ENCODE results near the gene RAB10. TPM values are rescaled to one million over a fixed set of nuclear protein-coding genes. Genes with fewer than 3 reads are reported as not detected.
"Not testable (repeated sequence)": the region's sequence is repeated elsewhere in the genome, so short reads cannot be mapped to it uniquely, and the experiment has no call there.

RAB10 gene
- total RNA-seq, 3 donors from 2014 or later = 82.6 to 101 (median 100) TPM

GRCh38 chr2:25993049-25993448, 40.8 kb upstream of the RAB10 start:
- no peaks in the 10 kb centered on the region for H3K4me1 ChIP-seq

GRCh38 chr2:25994509-25994908, 39.4 kb upstream of the RAB10 start:
- Histone ChIP-seq H3K27ac (no peak overlapping the region), H3K27me3 (no peaks in the 10 kb centered on the region), H3K36me3 (no peaks in the 10 kb centered on the region), H3K4me1 (no peaks in the 10 kb centered on the region), H3K4me3 (no peak overlapping the region), H3K9me3 (no peaks in the 10 kb centered on the region)
- no peak for TF ChIP-seq CTCF (IDR thresholded peaks at IDR 0.05)
- no peak for TF ChIP-seq POLR2A (IDR thresholded peaks at IDR 0.05)
- TF ChIP-seq POLR2AphosphoS5 (IDR thresholded peaks at IDR 0.05) = no peak
- DNase-seq (ENCODE audit: low spot score in 2 of 2) = no peak
- intact Hi-C loops (cut with DNase I; ENCODE audit: low total_unique reads) = loop anchor here (10.0 kb wide), 1 partner anchor 150 kb away; no protein-coding TSS in a partner anchor

More at GRCh38 chr2:25993049-25993448, 40.8 kb upstream of the RAB10 start:
- TF ChIP-seq CTCF (IDR thresholded peaks at IDR 0.05) (no peak), POLR2A (IDR thresholded peaks at IDR 0.05) (no peak), POLR2AphosphoS5 (IDR thresholded peaks at IDR 0.05) (no peak)
- H3K27ac ChIP-seq = no peak overlapping the region
- H3K27me3 ChIP-seq = no peaks in the 10 kb centered on the region
- H3K4me3 ChIP-seq = no peak overlapping the region
- no peak for DNase-seq (ENCODE audit: low spot score in 2 of 2)
- H3K36me3 ChIP-seq = no peaks in the 10 kb centered on the region
- intact Hi-C loops (cut with DNase I; ENCODE audit: low total_unique reads) = loop anchor here (10.0 kb wide), 1 partner anchor 152 kb away; no protein-coding TSS in a partner anchor
- no peaks in the 10 kb centered on the region for H3K9me3 ChIP-seq

GRCh38 chr2:25996844-25997243, 37.0 kb upstream of the RAB10 start:
- TF ChIP-seq POLR2A (IDR thresholded peaks at IDR 0.05) = no peak
- TF ChIP-seq CTCF (IDR thresholded peaks at IDR 0.05) = no peak
- TF ChIP-seq POLR2AphosphoS5 (IDR thresholded peaks at IDR 0.05) = no peak
- H3K4me1 ChIP-seq = peaks cover 2 to 7% of the 10 kb centered on the region in 2 donors
- intact Hi-C loops (cut with DNase I; ENCODE audit: low total_unique reads) = loop anchor here (10.0 kb wide), 1 partner anchor 148 kb away; no protein-coding TSS in a partner anchor

GRCh38 chr2:25998816-25999383, 35.0 kb upstream of the RAB10 start:
- intact Hi-C loops (cut with DNase I; ENCODE audit: low total_unique reads) = loop anchor here (10.0 kb wide), 1 partner anchor 146 kb away; no protein-coding TSS in a partner anchor
- not testable (repeated sequence) for H3K4me3 ChIP-seq; H3K9me3 ChIP-seq; DNase-seq (ENCODE audit: low spot score in 2 of 2); H3K36me3 ChIP-seq; H3K27ac ChIP-seq; H3K27me3 ChIP-seq; H3K4me1 ChIP-seq

More at GRCh38 chr2:25996844-25997243, 37.0 kb upstream of the RAB10 start:
- Histone ChIP-seq H3K27ac (no peak overlapping the region), H3K4me3 (no peak overlapping the region), H3K27me3 (no peaks in the 10 kb centered on the region), H3K36me3 (no peaks in the 10 kb centered on the region), H3K9me3 (no peaks in the 10 kb centered on the region)
- DNase-seq (ENCODE audit: low spot score in 2 of 2) = no peak

GRCh38 chr2:25999406-25999805, 34.5 kb upstream of the RAB10 start:
- not testable (repeated sequence) for DNase-seq (ENCODE audit: low spot score in 2 of 2); H3K9me3 ChIP-seq; H3K36me3 ChIP-seq; H3K4me3 ChIP-seq; H3K4me1 ChIP-seq; H3K27me3 ChIP-seq; H3K27ac ChIP-seq
- intact Hi-C loops (cut with DNase I; ENCODE audit: low total_unique reads) = loop anchor here (10.0 kb wide), 1 partner anchor 145 kb away; no protein-coding TSS in a partner anchor

GRCh38 chr2:26000561-26001082, 33.3 kb upstream of the RAB10 start:
- Histone ChIP-seq H3K27ac (peak overlapping the region in 1 of 2 donors; percentile 79), H3K36me3 (no peaks in the 10 kb centered on the region), H3K27me3 (no peaks in the 10 kb centered on the region), H3K4me1 (peaks cover 8 to 9% of the 10 kb centered on the region in 2 donors), H3K9me3 (no peaks in the 10 kb centered on the region), H3K4me3 (no peak overlapping the region)
- intact Hi-C loops (cut with DNase I; ENCODE audit: low total_unique reads) = no loop called here
- TF ChIP-seq POLR2AphosphoS5 (IDR thresholded peaks at IDR 0.05) (no peak), CTCF (IDR thresholded peaks at IDR 0.05) (no peak), POLR2A (IDR thresholded peaks at IDR 0.05) (no peak)
- DNase-seq (ENCODE audit: low spot score in 2 of 2) = no peak
